GM23338 (cell line): ENCODE measurements around the gene PHYKPL.

Experiments used
- CREB1 ChIP-seq: fragments of 250-450 bp; sonication (Bioruptor Pico); IDR thresholded peaks from 2 replicates; pipeline ENCODE4 v1.5.0; 2020; ENCODE audit warnings: low read depth, mild to moderate bottlenecking, moderate library complexity
- CTCF ChIP-seq, 2 experiments: fragments of 200-600 bp in 1 of 2; sonication (generic) in 1 of 2; conservative IDR thresholded peaks; 2 replicates each; pipeline versions ENCODE4 v1.5.1 to v1.6.1; 2016 to 2017; ENCODE audit warnings: antibody characterized with exemption in 2 of 2, low read depth in 2 of 2, mild to moderate bottlenecking in 2 of 2, moderate library complexity in 1 of 2
- ETS1 ChIP-seq: IDR thresholded peaks from 2 replicates; pipeline ENCODE4 v1.6.1; 2016; ENCODE audit warnings: antibody characterized with exemption
- EZH2 ChIP-seq: fragments of 200-600 bp; sonication (generic); IDR thresholded peaks from one replicate; pipeline ENCODE4 v1.8.0; 2017; ENCODE audit warnings: antibody characterized with exemption, mild to moderate bottlenecking, low read depth; ENCODE audit not compliant: unreplicated experiment
- EZH2phosphoT487 ChIP-seq: fragments of 200-600 bp; sonication (generic); IDR thresholded peaks from one replicate; pipeline ENCODE4 v1.8.1; 2018; ENCODE audit warnings: antibody characterized with exemption; ENCODE audit not compliant: unreplicated experiment
- JUNB ChIP-seq: IDR thresholded peaks from one replicate; pipeline ENCODE4 v1.6.1; 2016; ENCODE audit warnings: antibody characterized with exemption; ENCODE audit not compliant: unreplicated experiment
- NANOG ChIP-seq: IDR thresholded peaks from 2 replicates; pipeline ENCODE4 v1.6.1; 2016; ENCODE audit warnings: antibody characterized with exemption, borderline replicate concordance
- POLR2AphosphoS5 ChIP-seq: IDR thresholded peaks from 2 replicates; pipeline ENCODE4 v1.6.1; 2016; ENCODE audit warnings: antibody characterized with exemption, low read depth
- STAT1 ChIP-seq: IDR thresholded peaks from one replicate; pipeline ENCODE4 v1.6.1; 2016; ENCODE audit warnings: antibody characterized with exemption; ENCODE audit not compliant: unreplicated experiment
- ZNF114 ChIP-seq: fragments of 250-450 bp; sonication (Bioruptor Pico); IDR thresholded peaks from 2 replicates; pipeline ENCODE4 v1.5.0; 2020; ENCODE audit warnings: mild to moderate bottlenecking, moderate library complexity
- ZNF331 ChIP-seq: fragments of 250-450 bp; sonication (Bioruptor Pico); IDR thresholded peaks from 2 replicates; pipeline ENCODE4 v1.5.0; 2020; ENCODE audit warnings: low read depth, mild to moderate bottlenecking, moderate library complexity
- TF ChIP-seq, protein P1 (sequence below): IDR thresholded peaks from one replicate; pipeline ENCODE4 v1.6.1; 2018; ENCODE audit warnings: antibody characterized with exemption; ENCODE audit not compliant: unreplicated experiment

DNA sequence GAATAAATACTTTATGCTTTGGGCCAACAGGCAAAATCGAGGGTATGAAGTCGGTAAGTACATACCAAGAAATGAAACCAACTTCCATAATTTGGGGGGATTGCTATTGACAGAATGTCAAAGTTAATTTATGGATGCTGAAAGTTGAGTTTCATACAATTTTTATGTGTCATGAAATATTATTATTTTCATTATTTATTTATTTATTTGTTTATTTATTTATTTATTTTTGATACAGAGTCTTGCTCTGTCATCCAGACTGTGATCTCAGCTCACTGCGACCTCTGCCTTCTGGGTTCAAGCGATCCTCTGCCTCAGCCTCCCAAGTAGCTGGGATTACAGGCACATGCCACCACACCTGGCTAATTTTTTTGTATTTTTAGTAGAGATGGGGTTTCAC is 40.9 kb downstream of the PHYKPL start:
- TF ChIP-seq CTCF (conservative IDR thresholded peaks at IDR 0.05; ENCODE audit: low read depth in 2 of 2) (no peak), EZH2phosphoT487 (no peak), CREB1 (no peak), EZH2 (no peak), ZNF114 (CRISPR knock-in tag) (no peak), ETS1 (no peak), POLR2AphosphoS5 (no peak), STAT1 (no peak), NANOG (no peak), JUNB (no peak), ZNF331 (CRISPR knock-in tag) (no peak)
- TF ChIP-seq, protein P1, sequence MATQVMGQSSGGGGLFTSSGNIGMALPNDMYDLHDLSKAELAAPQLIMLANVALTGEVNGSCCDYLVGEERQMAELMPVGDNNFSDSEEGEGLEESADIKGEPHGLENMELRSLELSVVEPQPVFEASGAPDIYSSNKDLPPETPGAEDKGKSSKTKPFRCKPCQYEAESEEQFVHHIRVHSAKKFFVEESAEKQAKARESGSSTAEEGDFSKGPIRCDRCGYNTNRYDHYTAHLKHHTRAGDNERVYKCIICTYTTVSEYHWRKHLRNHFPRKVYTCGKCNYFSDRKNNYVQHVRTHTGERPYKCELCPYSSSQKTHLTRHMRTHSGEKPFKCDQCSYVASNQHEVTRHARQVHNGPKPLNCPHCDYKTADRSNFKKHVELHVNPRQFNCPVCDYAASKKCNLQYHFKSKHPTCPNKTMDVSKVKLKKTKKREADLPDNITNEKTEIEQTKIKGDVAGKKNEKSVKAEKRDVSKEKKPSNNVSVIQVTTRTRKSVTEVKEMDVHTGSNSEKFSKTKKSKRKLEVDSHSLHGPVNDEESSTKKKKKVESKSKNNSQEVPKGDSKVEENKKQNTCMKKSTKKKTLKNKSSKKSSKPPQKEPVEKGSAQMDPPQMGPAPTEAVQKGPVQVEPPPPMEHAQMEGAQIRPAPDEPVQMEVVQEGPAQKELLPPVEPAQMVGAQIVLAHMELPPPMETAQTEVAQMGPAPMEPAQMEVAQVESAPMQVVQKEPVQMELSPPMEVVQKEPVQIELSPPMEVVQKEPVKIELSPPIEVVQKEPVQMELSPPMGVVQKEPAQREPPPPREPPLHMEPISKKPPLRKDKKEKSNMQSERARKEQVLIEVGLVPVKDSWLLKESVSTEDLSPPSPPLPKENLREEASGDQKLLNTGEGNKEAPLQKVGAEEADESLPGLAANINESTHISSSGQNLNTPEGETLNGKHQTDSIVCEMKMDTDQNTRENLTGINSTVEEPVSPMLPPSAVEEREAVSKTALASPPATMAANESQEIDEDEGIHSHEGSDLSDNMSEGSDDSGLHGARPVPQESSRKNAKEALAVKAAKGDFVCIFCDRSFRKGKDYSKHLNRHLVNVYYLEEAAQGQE: no peak
